ENCODE results near the gene PXT1. TPM values are rescaled to one million over a fixed set of nuclear protein-coding genes. Genes with fewer than 3 reads are reported as not detected.

Gene PXT1
- total RNA-seq, 1 donor from 2014 or later: 0.10 TPM

- ATAC-seq (no peak), DNase-seq (ENCODE audit: low spot score) (no peak)
Measured at GRCh38 chr6:36392621-36393020, 50.0 kb downstream of the PXT1 start.

DNA sequence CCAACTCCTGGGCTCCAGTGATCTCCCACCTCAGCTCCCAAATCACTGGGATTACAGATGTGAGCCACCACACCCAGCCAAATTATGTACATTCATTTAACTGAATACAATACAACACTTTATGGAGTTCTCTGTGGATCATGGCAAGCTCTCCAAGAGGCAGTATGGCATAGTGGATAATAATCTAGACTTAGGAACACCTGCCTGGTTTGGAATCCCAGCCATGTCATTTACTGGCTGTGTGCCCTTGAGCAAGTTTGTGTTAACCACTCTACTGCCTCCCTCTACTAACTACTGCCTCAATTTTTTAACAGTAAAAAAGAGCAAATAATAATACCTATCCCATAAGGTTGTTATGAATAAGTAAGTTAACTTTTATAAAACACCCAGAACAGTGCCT, 53.3 kb downstream of the PXT1 start:
- DNase-seq (ENCODE audit: low spot score) (no peak), ATAC-seq (no peak)

GRCh38 chr6:36387440-36388303, 55.0 kb downstream of the PXT1 start, which contains the start of gene ETV7:
TSS of gene ETV7 (minus strand) at chr6:36387669. CDS start at chr6:36387541, 128 bp downstream.
- DNase-seq (ENCODE audit: low spot score) (no peak), ATAC-seq (peak; percentile 81)

GRCh38 chr6:36386495-36387439, 55.9 kb downstream of the PXT1 start:
- DNase-seq (ENCODE audit: low spot score) (no peak), ATAC-seq (peak; percentile 66)

GRCh38 chr6:36384095-36384494, 58.6 kb downstream of the PXT1 start:
- DNase-seq (ENCODE audit: low spot score) (no peak), ATAC-seq (no peak)

DNA sequence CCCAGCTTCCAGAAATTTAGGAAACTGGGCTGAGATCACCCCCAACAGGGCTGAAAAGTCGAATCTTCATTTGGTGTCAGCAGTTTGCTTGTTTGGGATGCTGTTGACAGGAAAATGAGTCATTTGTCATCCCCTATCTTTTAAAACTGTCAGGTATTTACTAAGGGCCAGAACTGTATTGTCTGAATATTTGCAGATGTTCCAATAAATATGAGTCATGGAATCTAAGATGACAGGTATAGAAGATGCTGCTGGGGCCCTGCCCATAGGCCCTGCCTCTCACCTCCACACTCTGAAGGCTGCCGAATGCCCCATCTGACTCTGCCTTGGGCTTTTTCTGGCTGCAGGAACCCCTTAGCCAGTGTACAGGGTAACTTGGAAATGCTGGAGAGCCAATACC, 59.0 kb downstream of the PXT1 start:
- no peak for DNase-seq (ENCODE audit: low spot score)
- ATAC-seq: no peak

- ATAC-seq (no peak), DNase-seq (ENCODE audit: low spot score) (no peak)
Measured at GRCh38 chr6:36382976-36383375, 59.7 kb downstream of the PXT1 start.

DNA sequence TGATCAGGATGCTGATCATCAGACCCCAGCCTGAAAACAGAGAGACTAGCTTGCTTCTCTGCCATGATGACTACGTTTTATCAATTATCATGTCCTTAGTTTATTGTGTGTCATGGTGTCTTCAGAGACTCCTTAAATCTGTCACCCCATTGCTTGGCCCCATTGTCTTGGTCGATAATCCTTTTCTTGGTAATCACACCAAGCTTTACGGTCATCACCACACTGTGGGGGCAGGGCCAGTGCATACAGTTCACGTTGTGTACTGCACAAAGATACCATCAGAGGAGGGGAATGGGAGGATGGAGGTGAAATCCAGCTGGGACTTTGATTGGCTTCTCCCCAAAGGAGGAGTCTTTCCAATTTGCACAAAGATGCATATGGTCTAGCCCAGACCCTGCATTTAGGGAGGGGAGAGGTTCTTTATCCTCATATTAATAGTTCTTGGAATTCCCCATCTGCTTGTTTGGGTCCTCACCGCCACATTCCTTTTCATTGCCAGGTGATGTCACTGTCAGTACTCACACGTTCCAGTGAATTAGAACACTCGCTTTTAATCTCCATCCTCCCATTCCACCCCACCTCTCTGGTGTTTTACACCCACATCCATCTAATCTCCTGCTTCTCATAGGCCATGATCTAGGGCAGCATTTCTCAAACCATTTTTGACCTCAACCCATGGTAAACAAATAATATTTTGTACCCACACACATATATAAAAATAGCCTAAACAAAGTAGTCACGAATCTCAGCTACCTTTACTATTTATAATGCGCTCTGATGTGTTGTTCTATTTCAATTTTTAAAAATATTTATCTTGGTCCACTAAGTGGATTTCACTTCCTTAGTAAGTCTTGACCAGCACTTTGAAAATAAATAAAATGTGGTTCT, 60.9 kb downstream of the PXT1 start:
- DNase-seq (ENCODE audit: low spot score) (no peak), ATAC-seq (no peak)

DNA sequence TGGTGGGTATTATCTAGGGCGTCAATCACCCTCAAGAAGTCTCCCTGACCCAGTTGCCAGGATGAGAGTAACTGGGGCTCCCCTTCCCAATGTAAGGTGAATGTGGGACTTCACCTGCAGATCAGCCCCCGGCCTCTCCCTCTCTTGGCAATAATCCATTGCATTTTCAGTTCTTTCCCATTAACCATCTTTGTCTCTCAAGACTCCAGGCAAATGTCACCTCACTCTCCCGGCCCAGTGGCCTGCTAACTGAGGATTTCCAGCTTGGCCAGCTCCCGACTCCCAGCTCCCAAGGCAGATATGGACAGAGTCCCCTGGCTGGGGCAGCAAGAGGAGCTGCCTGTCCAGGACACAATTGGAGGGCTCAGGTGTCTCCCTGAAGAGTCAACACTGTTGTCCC, 62.5 kb downstream of the PXT1 start:
- no peak for DNase-seq (ENCODE audit: low spot score)
- no peak for ATAC-seq

DNA sequence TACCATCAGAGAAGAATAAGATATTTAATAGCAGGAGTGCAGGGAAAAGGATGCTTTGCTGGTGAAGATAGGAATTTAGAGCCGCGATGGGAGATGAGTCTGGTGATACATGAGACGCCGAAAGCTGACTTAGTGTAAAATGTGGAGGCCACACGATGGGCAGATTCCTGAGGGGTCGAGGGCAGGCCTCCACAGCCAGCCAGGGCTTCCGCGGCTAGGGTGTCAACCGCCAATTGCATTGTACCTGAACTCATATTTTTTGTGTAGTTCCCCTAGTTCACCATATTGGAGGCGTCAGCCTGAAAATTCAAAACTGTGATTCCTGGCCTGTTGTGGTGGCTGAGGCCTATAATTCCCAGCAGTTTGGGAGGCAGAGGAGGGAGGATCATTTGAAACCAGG, 63.7 kb downstream of the PXT1 start:
- ATAC-seq: no peak
- DNase-seq (ENCODE audit: low spot score): no peak

DNA sequence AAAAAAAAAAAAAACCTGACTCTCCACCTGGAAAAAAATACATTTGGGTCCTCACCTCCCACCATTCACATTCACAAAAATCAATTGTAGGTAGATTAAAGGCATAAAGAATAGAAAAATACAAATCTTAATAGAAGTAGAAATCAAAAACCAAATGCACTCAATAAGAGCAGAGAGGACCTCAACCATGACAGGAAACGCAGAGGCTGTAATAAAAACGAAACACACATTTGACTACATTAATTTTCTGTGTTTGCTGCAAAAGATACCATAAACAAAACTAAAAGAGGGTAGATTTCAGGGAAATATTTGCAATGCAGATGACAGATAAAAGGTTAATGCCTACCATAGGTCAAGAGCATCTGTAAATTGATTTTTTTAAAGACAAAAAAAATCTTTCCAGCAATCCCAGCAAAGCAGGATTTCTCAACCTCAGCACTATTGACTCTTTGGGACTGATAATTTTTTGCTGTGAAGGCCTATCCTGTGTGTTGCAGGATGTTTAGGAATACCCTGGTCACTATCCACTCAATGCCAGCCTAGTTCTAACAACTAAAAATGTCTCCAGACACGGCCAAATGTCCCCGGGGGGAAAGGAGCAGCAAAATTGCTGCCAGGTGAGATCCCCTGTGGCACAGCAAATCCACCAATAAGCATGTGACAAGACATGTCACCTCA, 64.3 kb downstream of the PXT1 start:
- ATAC-seq (peak; percentile 41), DNase-seq (ENCODE audit: low spot score) (no peak)

DNA sequence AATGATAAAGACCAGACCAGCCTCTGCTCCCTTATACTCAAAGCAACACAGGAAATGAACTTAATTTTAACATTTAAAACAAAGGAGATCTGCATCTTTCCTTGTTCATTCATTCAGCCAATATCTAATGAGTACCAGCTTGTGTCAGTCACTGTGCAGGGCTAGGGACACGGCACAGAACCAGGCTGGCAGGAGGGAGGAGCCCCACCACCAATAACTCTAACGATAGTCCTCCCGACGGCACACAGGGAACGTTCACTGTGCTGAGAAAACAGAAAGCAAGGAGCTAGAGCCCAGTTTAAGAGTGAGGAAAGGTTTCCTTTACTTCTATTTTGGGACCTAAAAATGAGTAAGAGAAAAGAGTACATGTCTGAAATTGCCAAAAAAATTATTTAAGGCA, 65.1 kb downstream of the PXT1 start:
- peak; percentile 39 for ATAC-seq
- DNase-seq (ENCODE audit: low spot score): peak; percentile 34

- peak; percentile 92 for ATAC-seq
- DNase-seq (ENCODE audit: low spot score): peak; percentile 64
Measured at GRCh38 chr6:36376742-36377141, 65.9 kb downstream of the PXT1 start.

- ATAC-seq (no peak), DNase-seq (ENCODE audit: low spot score) (no peak)
Measured at GRCh38 chr6:36376183-36376582, 66.5 kb downstream of the PXT1 start.

DNA sequence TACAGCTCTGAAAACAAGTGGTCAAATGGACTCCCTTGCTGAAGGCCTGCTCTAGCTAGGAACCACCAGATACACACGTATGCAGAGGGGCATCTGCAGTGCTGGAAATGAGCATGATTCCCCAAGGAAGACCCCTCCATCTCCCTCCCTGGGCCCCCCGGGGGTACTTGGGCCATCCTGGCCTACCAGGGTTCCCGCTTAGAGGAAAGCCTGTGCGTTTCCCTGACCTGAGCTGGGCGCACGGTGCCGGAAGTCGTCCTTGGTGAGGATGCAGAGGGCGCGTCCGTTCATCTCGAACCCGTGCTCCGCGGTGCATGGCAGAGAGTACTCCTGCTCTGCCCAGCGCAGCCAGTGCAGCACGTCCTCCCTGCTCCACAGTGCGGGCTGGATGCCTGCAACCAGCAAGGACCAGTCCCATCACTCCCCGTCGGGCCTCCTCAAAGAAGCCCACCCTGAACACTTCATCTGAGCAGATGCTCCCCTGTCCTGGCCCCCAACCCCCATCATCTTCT, 67.0 kb downstream of the PXT1 start:
- DNase-seq (ENCODE audit: low spot score) (no peak), ATAC-seq (no peak)

DNA sequence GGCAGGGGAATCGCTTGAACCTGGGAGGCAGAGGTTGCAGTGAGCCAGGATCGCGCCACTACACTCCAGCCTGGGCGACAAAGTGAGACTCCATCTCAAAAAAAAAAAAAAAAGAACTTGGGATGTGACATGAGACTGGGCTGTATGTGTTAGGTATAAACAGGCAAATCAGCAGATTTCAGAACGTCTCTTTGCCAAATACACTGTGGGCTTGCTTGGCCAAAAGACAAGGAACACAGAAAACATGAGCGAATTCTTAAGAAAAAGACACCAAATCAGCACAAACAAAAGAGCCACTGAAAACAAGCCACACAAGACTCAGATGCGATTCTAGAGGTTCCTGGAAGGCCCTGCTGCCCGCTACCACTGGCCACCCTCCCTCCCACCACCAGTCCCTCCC, 67.7 kb downstream of the PXT1 start:
- no peak for ATAC-seq
- DNase-seq (ENCODE audit: low spot score): no peak

DNA sequence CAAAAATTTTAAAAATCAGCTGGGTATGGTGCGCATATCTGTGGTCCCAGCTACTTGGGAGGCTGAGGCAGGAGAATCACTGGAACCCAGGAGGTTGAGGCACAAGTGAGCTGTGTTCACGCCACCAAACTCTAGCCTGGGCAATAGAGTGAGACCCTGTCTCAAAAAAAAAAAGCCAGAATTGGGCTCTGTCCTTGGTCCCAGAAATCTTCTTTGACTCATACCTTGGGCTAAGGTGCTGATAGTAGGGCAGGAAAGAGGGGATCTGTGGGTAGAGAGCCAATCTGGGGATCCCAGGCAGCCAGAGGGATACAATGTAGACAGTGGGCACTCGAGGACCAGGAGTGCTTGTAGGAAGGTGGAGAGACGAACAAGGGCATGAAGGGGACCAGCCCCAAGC, 68.5 kb downstream of the PXT1 start:
- no peak for ATAC-seq
- no peak for DNase-seq (ENCODE audit: low spot score)

DNA sequence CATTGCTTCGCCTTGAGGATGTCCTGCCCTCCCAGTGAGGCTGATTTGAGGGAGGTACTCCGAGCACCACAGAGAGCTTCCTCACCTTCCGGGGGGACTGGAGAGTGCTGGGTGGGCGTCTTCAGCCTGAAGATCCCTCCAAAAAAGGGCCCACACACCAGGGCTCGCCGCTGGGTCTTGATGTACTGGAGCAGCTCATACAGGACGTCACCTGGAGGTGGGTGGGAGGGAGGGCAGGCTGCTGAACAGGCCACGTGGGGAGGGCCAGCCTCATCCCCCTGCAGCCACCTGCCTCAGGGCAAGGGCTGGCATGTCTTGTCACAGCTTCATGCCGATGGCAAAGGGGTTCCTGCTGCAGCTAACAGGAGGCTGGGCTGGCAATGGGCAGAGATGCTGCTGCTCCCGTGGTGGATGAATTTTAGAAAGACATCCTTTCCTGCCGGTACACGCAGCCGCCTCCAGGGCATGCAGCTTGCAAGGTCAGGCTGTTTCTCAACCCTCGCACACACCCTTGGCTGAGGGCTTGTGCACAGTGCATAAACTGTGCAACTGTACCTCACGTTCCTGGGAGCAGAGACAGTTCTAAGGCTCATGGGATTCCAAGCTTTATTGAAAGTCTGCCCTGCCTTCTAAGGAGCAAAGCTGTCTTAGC, 69.2 kb downstream of the PXT1 start:
- ATAC-seq (no peak), DNase-seq (ENCODE audit: low spot score) (no peak)

GRCh38 chr6:36372088-36372487, 70.6 kb downstream of the PXT1 start:
- ATAC-seq: no peak
- no peak for DNase-seq (ENCODE audit: low spot score)

All from left lobe of liver (tissue), 2 donors.